T-helper 2 cell treated with Interferon-gamma antibody and Interleukin-4, amounts not matched to agents 5 μg/mL and 100 μg/mL, for 36 hours (primary cell): Measurements from ENCODE around the gene SPATA46.

Experiments
- DNase-seq: peaks from one replicate; pipeline ENCODE4 v3.0.0; 2021; ENCODE audit warnings: low spot score
- H3K27ac Mint-ChIP-seq: one replicate; pipeline ENCODE4 v1.8.0; 2021; ENCODE audit warnings: mild to moderate bottlenecking, mixed read lengths
- H3K27me3 Mint-ChIP-seq: one replicate; pipeline ENCODE4 v1.8.0; 2021; ENCODE audit warnings: low read depth, mixed read lengths
- H3K36me3 Mint-ChIP-seq: one replicate; pipeline ENCODE4 v1.8.0; 2021; ENCODE audit warnings: low read depth, mixed read lengths
- H3K4me1 Mint-ChIP-seq: one replicate; pipeline ENCODE4 v1.8.0; 2021; ENCODE audit warnings: low read depth, mixed read lengths
- H3K4me3 Mint-ChIP-seq: one replicate; pipeline ENCODE4 v1.8.0; 2022; ENCODE audit warnings: mild to moderate bottlenecking, moderate library complexity, mixed read lengths
- H3K9me3 Mint-ChIP-seq: one replicate; pipeline ENCODE4 v1.8.0; 2021; ENCODE audit warnings: mixed read lengths

Gene SPATA46

DNA sequence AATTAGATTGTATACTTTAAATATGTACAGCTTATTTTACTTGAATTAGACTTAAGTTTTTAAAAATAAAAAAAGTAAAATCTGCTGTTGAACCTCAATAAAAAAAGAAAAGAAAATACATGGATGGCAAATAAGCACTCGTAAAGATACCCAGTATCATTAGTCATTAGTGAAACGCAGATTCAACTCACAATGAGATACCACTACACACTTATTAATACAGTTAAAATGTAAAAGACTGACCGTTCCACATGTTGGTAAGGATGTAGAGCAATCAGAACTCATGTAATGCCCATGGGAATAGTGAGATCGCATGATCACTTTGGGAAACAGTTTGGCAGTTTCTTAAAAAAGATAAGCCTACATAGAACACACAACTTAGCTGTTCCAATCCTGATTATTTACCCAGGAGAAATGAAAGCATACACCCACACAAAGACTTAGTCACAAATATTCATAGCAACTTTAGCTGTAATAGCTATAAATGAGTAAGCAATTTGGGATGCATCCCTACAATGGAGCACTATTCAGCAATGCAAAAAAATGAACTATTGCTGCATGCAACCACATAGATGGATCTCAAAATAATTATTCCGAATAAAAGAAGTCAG, 28.0 kb upstream of the SPATA46 start:
- Mint-ChIP-seq H3K4me3 (no peak overlapping the region), H3K27ac (no peak overlapping the region), H3K27me3 (peaks cover 6% of the 10 kb centered on the region), H3K9me3 (no peaks in the 10 kb centered on the region), H3K4me1 (peaks cover 5% of the 10 kb centered on the region), H3K36me3 (no peaks in the 10 kb centered on the region)
- no peak for DNase-seq

DNA sequence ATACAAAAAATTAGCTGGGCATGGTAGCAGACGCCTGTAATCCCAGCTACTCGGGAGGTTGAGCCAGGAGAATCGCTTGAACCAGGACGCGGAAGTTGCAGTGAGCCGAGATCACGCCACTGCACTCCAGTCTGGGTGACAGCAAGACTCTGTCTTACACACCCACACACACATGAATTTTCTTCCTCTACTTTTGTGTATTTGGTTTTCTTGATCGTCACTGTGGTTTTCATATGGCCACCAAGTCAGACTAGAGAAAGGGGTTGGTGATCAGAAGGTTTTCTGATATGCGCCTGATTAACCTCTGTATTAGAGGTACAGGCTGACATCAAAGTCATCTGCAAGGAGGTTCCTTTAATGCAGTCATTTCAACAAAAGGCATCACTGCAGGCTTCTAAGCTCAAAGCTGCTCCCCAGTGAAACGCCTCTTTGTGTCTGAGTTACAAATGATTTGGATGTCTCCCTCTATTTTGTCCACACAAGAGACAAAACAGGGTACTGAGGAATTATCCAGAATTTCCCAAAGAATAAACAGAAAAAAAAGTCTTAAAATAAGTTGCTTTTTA, 24.2 kb upstream of the SPATA46 start:
- Mint-ChIP-seq H3K27me3 (peaks cover 9% of the 10 kb centered on the region), H3K4me1 (no peaks in the 10 kb centered on the region), H3K9me3 (no peaks in the 10 kb centered on the region), H3K27ac (no peak overlapping the region), H3K36me3 (no peaks in the 10 kb centered on the region), H3K4me3 (no peak overlapping the region)
- no peak for DNase-seq

- H3K36me3 Mint-ChIP-seq, result no peaks in the 10 kb centered on the region
- no peak overlapping the region for H3K27ac Mint-ChIP-seq
- DNase-seq, result no peak
- H3K4me3 Mint-ChIP-seq, result no peak overlapping the region
- H3K4me1 Mint-ChIP-seq, result no peaks in the 10 kb centered on the region
- H3K9me3 Mint-ChIP-seq, result no peaks in the 10 kb centered on the region
- peaks cover 9% of the 10 kb centered on the region for H3K27me3 Mint-ChIP-seq
These were observed 22.4 kb upstream of the SPATA46 start for GRCh38 chr1:162398999-162399580.

- Mint-ChIP-seq H3K9me3 (no peaks in the 10 kb centered on the region), H3K36me3 (no peaks in the 10 kb centered on the region), H3K27me3 (peaks cover 13% of the 10 kb centered on the region), H3K4me3 (no peak overlapping the region), H3K4me1 (no peaks in the 10 kb centered on the region), H3K27ac (no peak overlapping the region)
- no peak for DNase-seq
These were observed 21.4 kb upstream of the SPATA46 start for GRCh38 chr1:162397943-162398560.

- H3K9me3 Mint-ChIP-seq, result no peaks in the 10 kb centered on the region
- H3K4me1 Mint-ChIP-seq, result no peaks in the 10 kb centered on the region
- no peak for DNase-seq
- no peaks in the 10 kb centered on the region for H3K36me3 Mint-ChIP-seq
- H3K27me3 Mint-ChIP-seq, result peaks cover 15% of the 10 kb centered on the region
- no peak overlapping the region for H3K27ac Mint-ChIP-seq
- no peak overlapping the region for H3K4me3 Mint-ChIP-seq
These were observed 20.4 kb upstream of the SPATA46 start for GRCh38 chr1:162397039-162397448.

GRCh38 chr1:162396201-162396906, 19.7 kb upstream of the SPATA46 start:
- no peak for DNase-seq
- no peak overlapping the region for H3K27ac Mint-ChIP-seq
- no peaks in the 10 kb centered on the region for H3K36me3 Mint-ChIP-seq
- H3K4me3 Mint-ChIP-seq, result no peak overlapping the region
- no peaks in the 10 kb centered on the region for H3K9me3 Mint-ChIP-seq
- H3K27me3 Mint-ChIP-seq, result peaks cover 15% of the 10 kb centered on the region
- peaks cover 2% of the 10 kb centered on the region for H3K4me1 Mint-ChIP-seq

DNA sequence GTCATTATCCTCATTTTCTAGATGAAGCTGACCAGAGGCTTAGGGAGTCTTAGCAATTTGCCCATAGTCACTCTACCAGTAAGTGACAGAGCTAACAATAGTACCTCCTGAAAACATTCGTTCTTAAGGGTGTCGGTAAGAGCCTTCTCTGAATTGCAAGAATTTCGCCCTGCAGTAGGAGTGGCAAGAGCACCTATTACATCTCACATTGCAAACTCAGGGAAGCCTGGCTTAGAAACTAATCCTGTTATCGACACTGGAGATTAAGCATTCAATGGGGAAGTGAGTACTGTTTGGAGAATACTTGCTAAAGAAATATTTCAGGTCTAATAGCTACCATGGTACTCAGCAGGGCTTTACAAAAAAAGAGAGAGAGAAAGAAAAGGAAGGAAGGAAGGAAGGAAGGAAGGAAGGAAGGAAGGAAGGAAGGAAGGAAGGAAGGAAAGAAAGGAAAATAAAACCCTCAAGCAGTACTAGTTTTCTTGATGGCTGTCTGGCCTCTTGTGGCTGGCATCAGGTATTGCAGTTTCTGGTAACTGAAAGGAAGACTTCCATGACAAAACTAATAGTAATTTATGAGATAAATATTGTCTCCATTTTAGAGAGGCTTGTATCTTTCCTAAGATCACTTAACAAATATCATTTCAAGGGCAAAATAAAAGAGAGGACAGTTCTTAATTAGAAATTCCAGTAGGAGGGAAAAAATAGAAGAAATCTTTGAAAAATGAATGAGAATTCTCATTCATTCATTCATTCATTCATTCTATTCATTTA, 15.3 kb upstream of the SPATA46 start:
- Mint-ChIP-seq H3K9me3 (no peaks in the 10 kb centered on the region), H3K36me3 (no peaks in the 10 kb centered on the region), H3K27ac (no peak overlapping the region), H3K27me3 (peaks cover 14% of the 10 kb centered on the region), H3K4me1 (peaks cover 7% of the 10 kb centered on the region), H3K4me3 (no peak overlapping the region)
- DNase-seq, result no peak

- no peak for DNase-seq
- Mint-ChIP-seq H3K9me3 (no peaks in the 10 kb centered on the region), H3K27ac (no peak overlapping the region), H3K27me3 (peaks cover 14% of the 10 kb centered on the region), H3K36me3 (no peaks in the 10 kb centered on the region), H3K4me1 (peaks cover 7% of the 10 kb centered on the region), H3K4me3 (no peak overlapping the region)
These were observed 13.9 kb upstream of the SPATA46 start for GRCh38 chr1:162390396-162391185.

DNA sequence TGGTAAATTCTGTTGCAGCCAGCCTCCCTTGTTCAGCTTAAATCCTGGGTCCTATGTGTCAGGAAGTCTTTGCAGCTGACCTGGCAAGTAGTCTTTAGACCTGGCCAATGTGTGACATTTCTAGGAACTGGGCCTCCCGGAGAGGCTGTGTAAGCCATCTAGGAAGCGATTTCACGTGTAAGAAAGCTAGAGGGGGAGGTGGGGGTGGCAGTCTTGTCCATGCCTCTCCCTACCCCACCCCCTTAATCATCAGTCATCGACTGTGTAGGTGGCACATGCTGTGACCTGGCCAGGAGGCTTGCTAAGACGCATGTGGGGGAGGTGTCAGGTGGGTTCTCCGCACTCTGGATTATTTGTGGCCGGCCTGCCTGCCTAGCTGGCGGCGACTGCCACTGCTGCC, 13.3 kb upstream of the SPATA46 start:
- Mint-ChIP-seq H3K9me3 (no peaks in the 10 kb centered on the region), H3K27me3 (peaks cover 14% of the 10 kb centered on the region), H3K4me1 (peaks cover 7% of the 10 kb centered on the region), H3K36me3 (no peaks in the 10 kb centered on the region), H3K27ac (no peak overlapping the region), H3K4me3 (no peak overlapping the region)
- DNase-seq, result no peak

DNA sequence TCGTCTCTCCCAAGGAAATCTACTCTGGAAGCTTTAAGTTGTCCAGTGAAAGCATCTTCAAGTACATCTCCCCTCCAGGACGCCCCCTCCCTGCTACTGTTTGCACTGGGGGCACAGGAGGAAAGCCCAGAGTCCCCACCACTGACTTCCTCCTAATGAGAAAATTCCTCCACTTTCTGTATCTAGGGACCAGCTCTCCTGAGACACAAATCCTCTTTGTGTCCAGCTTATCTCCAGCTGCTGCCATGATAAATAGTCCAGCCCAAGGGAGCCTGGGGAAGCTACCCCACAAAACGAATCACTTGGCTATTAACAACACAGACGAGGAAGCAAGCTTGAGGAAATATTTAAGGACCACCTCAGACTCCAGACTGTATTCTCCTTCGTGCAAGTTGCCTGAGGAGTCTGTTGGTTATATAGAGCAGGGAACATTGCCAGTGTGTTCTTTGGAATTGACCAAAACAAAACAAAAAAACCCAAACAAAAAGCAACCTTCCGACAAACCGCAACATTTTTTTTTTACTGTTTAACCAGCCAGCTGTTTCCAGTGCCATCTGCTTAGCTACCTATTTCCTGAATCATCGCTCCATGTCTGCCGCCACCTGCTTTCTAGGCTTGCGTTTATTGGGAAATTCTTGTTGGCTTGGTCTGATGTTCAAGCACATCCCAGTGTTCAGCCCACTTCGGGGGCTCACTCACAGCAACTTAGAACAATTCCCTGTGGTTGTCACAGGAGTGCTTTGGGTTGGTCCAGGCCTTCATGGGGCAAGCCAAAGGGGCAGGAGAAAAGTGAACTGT, 12.6 kb upstream of the SPATA46 start:
- Mint-ChIP-seq H3K4me1 (peaks cover 7% of the 10 kb centered on the region), H3K9me3 (no peaks in the 10 kb centered on the region), H3K27ac (no peak overlapping the region), H3K36me3 (no peaks in the 10 kb centered on the region), H3K27me3 (peaks cover 14% of the 10 kb centered on the region), H3K4me3 (no peak overlapping the region)
- DNase-seq, result no peak

DNA sequence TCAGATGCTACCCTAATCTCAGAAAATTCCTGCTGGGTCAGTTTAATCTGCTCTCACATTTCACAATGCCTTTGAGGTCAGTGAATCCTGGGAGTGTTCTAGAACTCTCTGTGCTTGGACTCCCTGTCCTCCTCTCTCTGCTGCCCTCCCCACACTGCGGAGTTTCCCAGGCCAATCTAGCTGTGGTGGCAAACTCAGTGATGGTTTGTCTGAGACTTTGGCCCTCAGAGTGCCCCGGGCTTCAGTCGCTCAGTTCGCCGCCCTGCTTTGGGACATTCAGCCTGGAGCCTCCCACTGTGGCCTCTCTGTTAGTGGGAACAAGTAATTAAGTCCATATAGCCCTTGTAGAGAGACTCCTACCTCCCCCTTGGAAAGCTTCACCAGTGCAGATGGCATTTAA, 12.0 kb upstream of the SPATA46 start:
- no peaks in the 10 kb centered on the region for H3K36me3 Mint-ChIP-seq
- peaks cover 7% of the 10 kb centered on the region for H3K4me1 Mint-ChIP-seq
- H3K27me3 Mint-ChIP-seq, result peaks cover 14% of the 10 kb centered on the region
- no peak overlapping the region for H3K4me3 Mint-ChIP-seq
- no peak overlapping the region for H3K27ac Mint-ChIP-seq
- no peaks in the 10 kb centered on the region for H3K9me3 Mint-ChIP-seq
- no peak for DNase-seq

DNA sequence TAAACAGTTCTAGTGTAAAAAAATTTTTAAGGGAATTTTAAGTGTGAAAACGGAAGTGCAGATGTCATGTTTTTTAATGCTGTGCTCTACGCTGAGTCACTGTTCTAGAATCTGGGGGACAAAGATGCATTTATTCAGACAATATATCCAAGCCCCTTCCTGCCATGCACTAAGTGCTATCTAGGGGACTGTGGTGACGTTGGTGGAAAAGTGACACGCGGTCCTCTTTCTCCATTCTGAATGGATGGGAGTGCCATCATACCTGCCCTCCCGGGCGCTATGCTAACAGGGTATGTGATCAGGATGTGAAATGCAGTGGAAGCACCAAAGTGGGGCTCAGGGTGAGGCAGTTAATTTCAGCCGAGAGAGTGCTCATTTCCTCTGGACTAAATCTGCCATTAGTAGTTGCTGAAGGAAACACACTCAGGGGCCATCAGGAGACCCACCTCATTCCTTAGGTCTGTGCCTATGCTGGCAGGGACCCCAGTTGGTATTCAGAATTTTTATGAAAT, 11.5 kb upstream of the SPATA46 start:
- peaks cover 11% of the 10 kb centered on the region for H3K27me3 Mint-ChIP-seq
- no peak overlapping the region for H3K27ac Mint-ChIP-seq
- H3K36me3 Mint-ChIP-seq, result no peaks in the 10 kb centered on the region
- no peak overlapping the region for H3K4me3 Mint-ChIP-seq
- no peak for DNase-seq
- H3K9me3 Mint-ChIP-seq, result no peaks in the 10 kb centered on the region
- H3K4me1 Mint-ChIP-seq, result peaks cover 7% of the 10 kb centered on the region
